Cardiac muscle cell (in vitro differentiated cells and primary cell): ENCODE data around the gene TFIP11. TPM values are rescaled to one million over a fixed set of nuclear protein-coding genes. Genes with fewer than 3 reads are reported as not detected.

Experiments
- DNase-seq, 2 donors: peaks; one replicate each; pipeline versions ENCODE4 v3.0.0 to v3.0.0-alpha.2; 2010 to 2017; ENCODE audit warnings: low read depth in 1 of 2, low spot score in 1 of 2
- H3K27ac ChIP-seq: fragments of 200-600 bp; sonication (generic); 2 replicates; pipeline ENCODE4 v1.5.1; 2016
- H3K27me3 ChIP-seq: fragments of 200-600 bp; sonication (generic); 2 replicates; pipeline ENCODE4 v1.6.0; 2016; ENCODE audit warnings: control low read depth
- H3K36me3 ChIP-seq: fragments of 200-600 bp; sonication (generic); 2 replicates; pipeline ENCODE4 v1.5.1; 2016; ENCODE audit warnings: control low read depth
- H3K4me1 ChIP-seq: fragments of 200-600 bp; sonication (generic); 2 replicates; pipeline ENCODE4 v1.8.1; 2017; ENCODE audit warnings: low read depth, mild to moderate bottlenecking, mixed run types
- H3K4me3 ChIP-seq: fragments of 200-600 bp; sonication (generic); 2 replicates; pipeline ENCODE4 v1.5.1; 2016; ENCODE audit warnings: mild to moderate bottlenecking
- H3K9me3 ChIP-seq: fragments of 200-600 bp; sonication (generic); 2 replicates; pipeline ENCODE4 v1.5.1; 2017; ENCODE audit warnings: low read depth, mild to moderate bottlenecking, control low read depth
- polyA plus RNA-seq: library from polyadenylated mRNA; unstranded; fragments of >200 nt; fragmentation: Nextera tagmentation; extraction: Ambion mirVana; gene quantifications from 2 replicates; pipeline ENCODE4 v1.2.1, GENCODE V29; 2016
- total RNA-seq: library from RNA; depleted of rRNA; stranded (reverse); fragments of >200 nt; gene quantifications from 2 replicates; pipeline ENCODE4 v1.2.3, GENCODE V29; 2016
- TF ChIP-seq, protein P1 (sequence below): IDR thresholded peaks from 2 replicates; pipeline ENCODE4 v1.5.1; 2012; ENCODE audit warnings: low read depth, mild to moderate bottlenecking, low read length

TFIP11 gene
- total and polyA plus RNA-seq, 2 experiments from 2014 or later = 24.6 to 25.5 TPM

DNA sequence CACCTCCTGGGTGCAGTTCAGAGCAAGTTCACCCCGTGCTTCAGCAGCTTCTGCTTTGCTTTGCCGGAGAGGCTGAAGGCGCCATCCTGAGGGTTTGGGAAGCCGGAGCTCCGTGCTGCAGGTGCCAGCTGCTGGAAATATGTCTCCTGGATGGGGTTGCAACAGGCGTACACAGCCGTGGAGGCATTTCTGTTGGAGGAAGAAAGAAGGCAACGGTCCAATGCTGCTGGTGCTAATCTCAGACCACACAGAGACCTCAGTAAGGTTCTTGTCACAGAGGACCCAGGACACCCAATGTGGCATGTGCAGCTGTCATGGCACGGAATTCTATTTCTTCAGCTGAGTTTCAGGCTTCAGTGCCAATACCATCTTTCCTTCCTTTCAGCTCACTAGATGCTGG is 59.1 kb downstream of the TFIP11 start:
- DNase-seq = no peak
- TF ChIP-seq, protein P1, sequence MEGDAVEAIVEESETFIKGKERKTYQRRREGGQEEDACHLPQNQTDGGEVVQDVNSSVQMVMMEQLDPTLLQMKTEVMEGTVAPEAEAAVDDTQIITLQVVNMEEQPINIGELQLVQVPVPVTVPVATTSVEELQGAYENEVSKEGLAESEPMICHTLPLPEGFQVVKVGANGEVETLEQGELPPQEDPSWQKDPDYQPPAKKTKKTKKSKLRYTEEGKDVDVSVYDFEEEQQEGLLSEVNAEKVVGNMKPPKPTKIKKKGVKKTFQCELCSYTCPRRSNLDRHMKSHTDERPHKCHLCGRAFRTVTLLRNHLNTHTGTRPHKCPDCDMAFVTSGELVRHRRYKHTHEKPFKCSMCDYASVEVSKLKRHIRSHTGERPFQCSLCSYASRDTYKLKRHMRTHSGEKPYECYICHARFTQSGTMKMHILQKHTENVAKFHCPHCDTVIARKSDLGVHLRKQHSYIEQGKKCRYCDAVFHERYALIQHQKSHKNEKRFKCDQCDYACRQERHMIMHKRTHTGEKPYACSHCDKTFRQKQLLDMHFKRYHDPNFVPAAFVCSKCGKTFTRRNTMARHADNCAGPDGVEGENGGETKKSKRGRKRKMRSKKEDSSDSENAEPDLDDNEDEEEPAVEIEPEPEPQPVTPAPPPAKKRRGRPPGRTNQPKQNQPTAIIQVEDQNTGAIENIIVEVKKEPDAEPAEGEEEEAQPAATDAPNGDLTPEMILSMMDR = no peak
- Histone ChIP-seq H3K4me3 (no peak overlapping the region), H3K9me3 (no peaks in the 10 kb centered on the region), H3K27ac (no peak overlapping the region), H3K27me3 (no peaks in the 10 kb centered on the region), H3K36me3 (peaks cover 19% of the 10 kb centered on the region), H3K4me1 (peaks cover 8% of the 10 kb centered on the region)

DNA sequence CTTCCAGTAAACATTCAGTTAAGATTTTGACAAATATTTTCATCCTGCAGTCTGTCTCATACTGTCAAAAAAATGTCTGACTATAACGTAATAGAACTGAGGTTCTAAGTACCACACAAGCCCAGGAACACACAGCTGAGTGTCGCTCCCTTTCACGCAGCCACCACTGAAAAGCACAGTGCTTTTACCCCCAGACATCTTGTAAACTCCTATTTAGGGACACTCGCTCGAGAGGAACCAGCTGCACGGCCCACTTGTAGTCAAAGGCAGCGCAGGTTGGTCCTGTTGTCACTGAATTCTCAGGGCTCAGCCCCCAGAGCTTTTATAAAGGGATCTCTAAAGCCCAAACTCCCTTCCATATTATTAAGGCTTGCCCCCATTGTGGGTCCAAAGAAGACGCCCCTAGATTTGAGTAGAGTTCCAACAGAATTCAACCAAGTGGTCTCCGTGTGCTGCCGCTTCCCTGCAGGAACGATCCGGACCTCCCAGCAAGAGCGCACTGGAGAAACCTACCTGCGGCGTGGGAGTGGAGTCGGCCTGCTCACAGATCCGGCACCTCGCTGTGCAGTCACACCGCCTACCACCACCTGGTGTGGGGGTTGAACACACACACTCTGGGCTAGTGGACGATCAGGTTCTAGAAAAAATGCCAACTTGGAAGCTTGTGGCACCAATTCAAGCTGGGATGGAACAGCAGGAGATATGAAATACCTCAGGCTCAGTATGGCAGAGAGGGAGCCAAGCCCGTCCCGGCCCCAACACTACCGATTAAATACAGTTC is 59.8 kb downstream of the TFIP11 start:
- Histone ChIP-seq H3K36me3 (peaks cover 16% of the 10 kb centered on the region), H3K4me1 (peaks cover 15% of the 10 kb centered on the region), H3K9me3 (no peaks in the 10 kb centered on the region), H3K27me3 (no peaks in the 10 kb centered on the region), H3K27ac (no peak overlapping the region), H3K4me3 (no peak overlapping the region)
- DNase-seq = no peak
- TF ChIP-seq, protein P1 = no peak

DNA sequence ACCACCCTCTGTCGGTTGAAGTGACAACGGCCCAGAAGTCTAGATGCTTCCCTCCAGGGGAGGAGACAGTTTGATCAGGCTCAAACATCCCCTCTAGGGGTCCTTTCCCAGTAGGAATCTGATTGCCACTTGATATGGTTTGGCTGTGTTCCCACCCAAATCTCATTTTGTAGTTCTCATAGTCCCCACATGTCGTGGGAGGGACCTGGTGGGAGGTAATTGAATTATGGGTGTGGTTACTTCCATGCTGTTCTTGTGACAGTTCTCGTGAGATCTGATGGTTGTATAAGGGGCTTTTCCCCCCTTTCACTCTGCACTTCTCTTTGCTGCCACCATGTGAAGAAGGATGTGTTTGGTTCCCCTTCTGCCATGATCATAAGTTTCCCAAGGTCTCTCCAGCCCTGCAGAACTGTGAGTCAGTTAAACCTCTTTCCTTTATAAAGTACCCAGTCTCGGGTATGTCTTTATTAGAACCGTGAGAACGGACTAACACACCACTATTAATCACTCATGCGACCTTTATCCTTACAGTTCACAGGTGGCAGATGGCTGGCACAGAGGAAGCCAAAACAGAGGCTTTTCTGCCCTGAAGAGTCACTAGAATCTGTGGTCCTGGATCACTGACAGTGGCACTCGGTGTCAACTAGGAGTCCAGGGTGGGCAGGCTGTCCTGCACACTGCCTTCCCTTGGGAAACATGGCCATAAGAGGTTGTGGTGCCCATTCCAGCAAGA is 61.7 kb downstream of the TFIP11 start:
- H3K4me1 ChIP-seq = peaks cover 21% of the 10 kb centered on the region
- no peak for DNase-seq
- H3K9me3 ChIP-seq = no peaks in the 10 kb centered on the region
- H3K4me3 ChIP-seq = no peak overlapping the region
- H3K27ac ChIP-seq = no peak overlapping the region
- no peaks in the 10 kb centered on the region for H3K27me3 ChIP-seq
- TF ChIP-seq, protein P1 = no peak
- peaks cover 13% of the 10 kb centered on the region for H3K36me3 ChIP-seq

DNA sequence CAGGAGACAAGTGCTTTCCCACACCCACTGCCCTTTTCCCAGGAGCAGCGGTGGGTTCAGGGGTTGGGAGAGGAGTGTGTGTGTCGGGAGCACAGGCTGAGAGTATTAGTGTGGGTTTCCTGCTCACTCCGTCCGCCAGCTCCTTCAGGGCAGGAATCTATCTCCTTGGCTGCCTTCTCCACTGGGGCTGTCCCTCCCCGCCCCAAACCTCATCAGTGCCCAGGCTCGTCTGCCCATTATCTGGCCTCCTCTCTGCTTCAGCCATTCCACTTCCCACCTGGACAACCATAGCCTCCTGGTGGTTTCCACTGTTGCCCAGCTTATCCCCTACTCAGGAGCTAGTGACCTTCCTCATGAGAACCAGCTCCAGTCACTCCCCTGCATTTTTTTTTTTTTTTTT is 63.3 kb downstream of the TFIP11 start:
- Histone ChIP-seq H3K4me1 (peaks cover 21% of the 10 kb centered on the region), H3K4me3 (no peak overlapping the region), H3K9me3 (no peaks in the 10 kb centered on the region), H3K27me3 (no peaks in the 10 kb centered on the region), H3K27ac (peak overlapping the region; percentile 96), H3K36me3 (peaks cover 13% of the 10 kb centered on the region)
- peak in 1 of 2 donors; percentile 40 for DNase-seq
- TF ChIP-seq, protein P1 = no peak

DNA sequence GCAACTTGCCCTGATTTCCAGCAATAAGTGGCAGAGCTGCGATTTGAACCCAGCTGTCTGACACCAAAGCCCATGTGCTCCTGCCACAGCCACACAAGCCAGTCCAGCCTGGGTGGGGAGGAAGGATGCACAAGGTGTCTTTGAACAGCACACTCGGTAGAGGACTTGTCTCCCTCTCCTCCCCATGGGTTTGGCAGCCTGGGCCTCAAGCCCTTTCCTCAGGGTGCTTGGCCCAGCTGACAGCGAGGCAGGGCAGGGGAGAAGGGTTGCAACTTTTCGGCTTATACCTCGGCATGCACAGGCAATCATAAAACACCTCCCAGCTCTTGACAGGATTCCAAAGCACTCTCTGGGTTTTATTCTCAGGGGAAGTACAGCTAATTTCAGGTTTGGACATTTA is 63.9 kb downstream of the TFIP11 start:
- DNase-seq = peak in 1 of 2 donors; percentile 70
- peaks cover 10% of the 10 kb centered on the region for H3K36me3 ChIP-seq
- peaks cover 21% of the 10 kb centered on the region for H3K4me1 ChIP-seq
- no peaks in the 10 kb centered on the region for H3K27me3 ChIP-seq
- H3K4me3 ChIP-seq = no peak overlapping the region
- peak overlapping the region; percentile 96 for H3K27ac ChIP-seq
- H3K9me3 ChIP-seq = no peaks in the 10 kb centered on the region
- TF ChIP-seq, protein P1 = no peak
